Caco-2 (cell line): ENCODE results near the gene ANAPC1. TPM values are rescaled to one million over a fixed set of nuclear protein-coding genes. Genes with fewer than 3 reads are reported as not detected.

Experiments
- BruUV-seq: library from RNA; stranded (reverse); fragments of 400-500 nt; replicated peaks from 2 replicates; lab custom pipeline; 2021; lab: Mats Ljungman, UMichigan
- CTCF ChIA-PET: fragments of 300-600 bp; sonication (Branson Sonifier 250); formaldehyde crosslinking; loops from one replicate; lab custom pipeline; 2022; ENCODE audit warnings: antibody characterized with exemption; lab: Charles Lee
- POLR2A ChIA-PET: fragments of 300-600 bp; sonication (Branson Sonifier 250); formaldehyde crosslinking; loops from one replicate; lab custom pipeline; 2022; ENCODE audit warnings: antibody characterized with exemption; lab: Charles Lee
- DNase-seq, 2 experiments: peaks; one replicate each; pipeline versions ENCODE4 v3.0.0 to v3.0.0-alpha.2; 2020 to 2022
- H3K27me3 ChIP-seq: replicated peaks from 2 replicates; pipeline ENCODE4 v1.6.0; 2011; ENCODE audit warnings: low read length; ENCODE audit not compliant: control insufficient read depth, insufficient read depth
- H3K36me3 ChIP-seq: 2 replicates; pipeline ENCODE4 v1.5.1; 2011; ENCODE audit warnings: low read length; ENCODE audit not compliant: control insufficient read depth, insufficient read depth
- H3K4me1 ChIP-seq: fragments of 250-450 bp; sonication (Bioruptor Pico); 2 replicates; pipeline ENCODE4 v1.5.1; 2020; ENCODE audit warnings: mild to moderate bottlenecking
- H3K4me3 ChIP-seq: 2 replicates; pipeline ENCODE4 v1.5.1; 2011; ENCODE audit warnings: low read depth, mild to moderate bottlenecking, control low read depth, low read length
- H3K9me3 ChIP-seq: fragments of 250-450 bp; sonication (Bioruptor Pico); 2 replicates; pipeline ENCODE4 v1.5.1; 2020; ENCODE audit warnings: mild to moderate bottlenecking, moderate library complexity
- H3K27ac Mint-ChIP-seq: one replicate; pipeline ENCODE4 v1.8.0; 2022; ENCODE audit warnings: mixed read lengths; ENCODE audit not compliant: unreplicated experiment
- H3K27me3 Mint-ChIP-seq: one replicate; pipeline ENCODE4 v1.8.0; 2022; ENCODE audit warnings: mixed read lengths; ENCODE audit not compliant: insufficient read depth, unreplicated experiment
- H3K36me3 Mint-ChIP-seq: one replicate; pipeline ENCODE4 v1.8.0; 2022; ENCODE audit warnings: mild to moderate bottlenecking, mixed read lengths; ENCODE audit not compliant: insufficient read depth, unreplicated experiment
- H3K4me1 Mint-ChIP-seq: one replicate; pipeline ENCODE4 v1.8.0; 2022; ENCODE audit warnings: low read depth, mixed read lengths; ENCODE audit not compliant: unreplicated experiment
- H3K4me3 Mint-ChIP-seq: one replicate; pipeline ENCODE4 v1.8.0; 2022; ENCODE audit warnings: mild to moderate bottlenecking, moderate library complexity, mixed read lengths; ENCODE audit not compliant: unreplicated experiment
- H3K9me3 Mint-ChIP-seq: one replicate; pipeline ENCODE4 v1.8.0; 2022; ENCODE audit warnings: mixed read lengths; ENCODE audit not compliant: unreplicated experiment
- CTCF ChIP-seq, 2 experiments: fragments of 200-600 bp in 1 of 2; IDR thresholded peaks; 1 replicate in 1 of 2; 2 replicates in 1 of 2; pipeline versions ENCODE4 v1.5.1 to v1.8.0; 2011 to 2022; ENCODE audit warnings: antibody characterized with exemption in 1 of 2, control low read depth in 1 of 2, inconsistent platforms in 1 of 2, low read depth in 1 of 2, low read length in 1 of 2, mild to moderate bottlenecking in 1 of 2, moderate library complexity in 1 of 2; ENCODE audit not compliant: insufficient read depth in 1 of 2, severe bottlenecking in 1 of 2, unreplicated experiment in 1 of 2
- intact Hi-C: fragments of 100-400 bp; cut with micrococcal nuclease; formaldehyde crosslinking; loops from one replicate; pipeline ENCODE4 v1.10.0; 2022; ENCODE audit not compliant: unreplicated experiment
- total RNA-seq: library from RNA; stranded (reverse); gene quantifications from 2 replicates; pipeline ENCODE4 v1.2.3, GENCODE V29; 2022

Gene ANAPC1
- total RNA-seq, 1 experiment from 2014 or later = 97.2 TPM

GRCh38 chr2:111900859-111901258 is 16.9 kb upstream of the ANAPC1 start:
- Mint-ChIP-seq H3K9me3 (no peaks in the 10 kb centered on the region), H3K27ac (no peak overlapping the region), H3K4me3 (peak overlapping the region; percentile 86), H3K27me3 (no peaks in the 10 kb centered on the region), H3K36me3 (peaks cover 21% of the 10 kb centered on the region), H3K4me1 (peaks cover 37% of the 10 kb centered on the region)
- Histone ChIP-seq H3K4me1 (peaks cover 37% of the 10 kb centered on the region), H3K9me3 (no peaks in the 10 kb centered on the region), H3K4me3 (no peak overlapping the region), H3K27me3 (no peaks in the 10 kb centered on the region), H3K36me3 (no peaks in the 10 kb centered on the region)
- BruUV-seq = no TSS peak
- ChIA-PET CTCF (interaction anchor here (0.6 to 0.7 kb wide), 4 partner anchors 10 to 86 kb away, joined by 3 to 5 read pairs (median 3); no protein-coding TSS in a partner anchor), POLR2A (no interaction called here)
- peak; percentile 58 to 60 for TF ChIP-seq CTCF (IDR thresholded peaks at IDR 0.05; ENCODE audit: insufficient read depth in 1 of 2, low read depth in 1 of 2, low read length in 1 of 2, severe bottlenecking in 1 of 2, unreplicated experiment in 1 of 2)
- intact Hi-C loops = loop anchor here (1.0 to 5.0 kb wide), 2 partner anchors 19 to 76 kb away; no protein-coding TSS in a partner anchor
- peak; percentile 63 to 65 for DNase-seq

- POLR2A ChIA-PET = interaction anchor here (0.6 to 2.1 kb wide), 6 partner anchors 10 to 156 kb away, joined by 3 to 17 read pairs (median 4); partner anchors contain the start of gene TMEM87B
- Mint-ChIP-seq H3K27ac (peak overlapping the region; percentile 72), H3K9me3 (no peaks in the 10 kb centered on the region), H3K4me3 (peak overlapping the region; percentile 86), H3K4me1 (peaks cover 37% of the 10 kb centered on the region), H3K36me3 (peaks cover 13% of the 10 kb centered on the region), H3K27me3 (no peaks in the 10 kb centered on the region)
- Histone ChIP-seq H3K4me1 (peaks cover 31% of the 10 kb centered on the region), H3K4me3 (peak overlapping the region; percentile 90), H3K27me3 (no peaks in the 10 kb centered on the region), H3K9me3 (no peaks in the 10 kb centered on the region), H3K36me3 (no peaks in the 10 kb centered on the region)
- intact Hi-C loops = loop anchor here (1.0 to 10.0 kb wide), 4 partner anchors 47 to 686 kb away; partner anchors contain the start of gene CHCHD5
- no peak for TF ChIP-seq CTCF (IDR thresholded peaks at IDR 0.05; ENCODE audit: insufficient read depth in 1 of 2, low read depth in 1 of 2, low read length in 1 of 2, severe bottlenecking in 1 of 2, unreplicated experiment in 1 of 2)
- CTCF ChIA-PET = interaction anchor here (0.6 to 2.6 kb wide), 13 partner anchors 9 to 1927 kb away, joined by 3 to 23 read pairs (median 4); partner anchors contain the start of gene TMEM87B
- no TSS peak for BruUV-seq
- no peak for DNase-seq
These were observed 14.9 kb upstream of the ANAPC1 start for GRCh38 chr2:111898703-111899514.
